ENCODE data around the gene SLC38A8.

GRCh38 chr16:84056933-84057332 lies 14.3 kb upstream of the SLC38A8 start:
- TF ChIP-seq EZH2 (IDR thresholded peaks at IDR 0.05) (no peak), POLR2AphosphoS5 (IDR thresholded peaks at IDR 0.05; ENCODE audit: borderline replicate concordance, low read depth, low read length) (no peak)
